A172 (cell line): Measurements from ENCODE around the gene GPAT2. TPM values are rescaled to one million over a fixed set of nuclear protein-coding genes. Genes with fewer than 3 reads are reported as not detected.
"Not testable (repeated sequence)": the region's sequence is repeated elsewhere in the genome, so short reads cannot be mapped to it uniquely, and the experiment has no call there.

Experiments used
- DNase-seq: peaks from one replicate; pipeline ENCODE4 v3.0.0-alpha.2; 2015; ENCODE audit warnings: low spot score
- total RNA-seq: library from RNA; depleted of rRNA; stranded (reverse); fragments of >200 nt; shearing (Covaris generic); gene quantifications from 2 replicates; pipeline ENCODE4 v1.2.3, GENCODE V29; 2014

GPAT2 gene
- total RNA-seq, 1 experiment from 2014 or later = not detected

GRCh38 chr2:96024336-96025193 lies 10.2 kb downstream of the GPAT2 start:
- DNase-seq = no peak

- DNase-seq = not testable (repeated sequence)
Observed at GRCh38 chr2:96023701-96024100, 11.0 kb downstream of the GPAT2 start.

DNA sequence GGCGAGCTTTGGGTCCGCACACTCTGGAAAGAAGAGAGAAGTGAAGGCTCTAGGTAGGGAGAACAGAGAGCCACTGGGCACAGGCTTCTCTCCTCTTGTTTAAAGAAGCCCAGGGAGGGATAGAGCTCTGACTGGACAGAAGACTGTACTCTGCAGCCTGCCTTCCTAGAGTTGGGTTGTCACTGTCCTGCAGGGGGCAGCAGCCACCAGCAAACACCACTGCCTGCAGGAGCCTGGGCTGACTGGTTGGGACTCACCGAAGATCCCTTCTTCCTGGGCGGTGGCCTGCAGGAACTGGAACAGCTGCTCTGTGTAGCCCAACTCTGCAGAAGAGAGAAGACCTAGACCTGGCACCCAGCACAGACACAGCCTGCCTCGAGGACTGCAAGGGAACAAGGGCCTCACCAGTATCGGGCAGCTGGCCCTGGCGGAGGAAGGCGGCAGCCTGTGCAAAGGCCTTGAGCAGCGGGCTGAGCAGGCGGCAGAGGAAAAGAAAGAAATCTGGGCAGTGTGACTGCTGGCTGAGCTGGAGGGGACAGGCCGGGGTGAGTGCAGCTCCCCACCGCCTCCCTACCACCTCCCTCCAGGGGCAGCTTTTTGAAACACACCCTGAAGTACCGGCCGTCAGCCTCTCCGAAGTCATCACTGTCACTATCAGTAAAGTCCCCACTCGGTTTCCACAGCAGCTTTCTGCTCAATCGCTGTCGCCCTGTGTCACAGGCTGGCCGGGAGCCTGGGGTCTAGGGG lies 11.8 kb downstream of the GPAT2 start:
- peak; percentile 79 for DNase-seq

DNA sequence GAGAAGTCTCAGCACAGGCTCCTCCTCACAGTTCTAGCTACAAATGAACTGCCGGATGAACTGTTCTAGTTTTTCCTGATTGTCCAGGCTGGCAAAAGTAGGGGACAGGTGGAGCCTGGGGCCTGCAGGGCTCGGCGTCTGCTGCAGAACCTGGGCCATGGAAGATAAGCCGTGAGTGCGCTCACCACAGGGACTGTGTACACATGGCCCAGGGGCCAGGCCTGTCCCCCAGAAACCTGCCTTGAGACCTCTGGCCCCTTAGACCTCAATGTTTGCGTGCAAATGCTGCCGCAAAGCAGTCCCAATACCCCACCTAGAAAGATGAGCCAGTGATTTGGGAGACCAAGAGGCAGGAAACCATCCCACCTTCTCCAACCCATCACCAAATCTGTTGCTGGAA lies 12.6 kb downstream of the GPAT2 start:
- DNase-seq = not testable (repeated sequence)

DNA sequence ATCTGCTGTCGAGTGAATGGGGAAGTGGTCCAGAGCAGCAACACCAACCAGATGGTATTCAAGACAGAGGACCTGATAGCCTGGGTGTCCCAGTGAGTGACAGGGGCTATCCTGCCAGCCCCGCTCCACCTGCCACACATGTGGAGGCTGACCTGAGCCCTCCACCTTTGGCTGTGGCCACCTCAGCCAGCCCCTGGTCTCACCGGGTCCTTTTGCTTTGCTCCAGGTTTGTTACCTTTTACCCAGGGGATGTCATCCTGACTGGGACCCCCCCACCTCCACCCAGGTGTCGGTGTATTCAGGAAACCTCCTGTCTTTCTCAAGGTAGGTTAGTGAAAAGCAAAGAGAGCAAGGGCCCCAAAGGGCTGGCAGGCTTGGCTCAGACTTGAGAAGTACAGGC lies 13.6 kb downstream of the GPAT2 start:
- DNase-seq = not testable (repeated sequence)

DNA sequence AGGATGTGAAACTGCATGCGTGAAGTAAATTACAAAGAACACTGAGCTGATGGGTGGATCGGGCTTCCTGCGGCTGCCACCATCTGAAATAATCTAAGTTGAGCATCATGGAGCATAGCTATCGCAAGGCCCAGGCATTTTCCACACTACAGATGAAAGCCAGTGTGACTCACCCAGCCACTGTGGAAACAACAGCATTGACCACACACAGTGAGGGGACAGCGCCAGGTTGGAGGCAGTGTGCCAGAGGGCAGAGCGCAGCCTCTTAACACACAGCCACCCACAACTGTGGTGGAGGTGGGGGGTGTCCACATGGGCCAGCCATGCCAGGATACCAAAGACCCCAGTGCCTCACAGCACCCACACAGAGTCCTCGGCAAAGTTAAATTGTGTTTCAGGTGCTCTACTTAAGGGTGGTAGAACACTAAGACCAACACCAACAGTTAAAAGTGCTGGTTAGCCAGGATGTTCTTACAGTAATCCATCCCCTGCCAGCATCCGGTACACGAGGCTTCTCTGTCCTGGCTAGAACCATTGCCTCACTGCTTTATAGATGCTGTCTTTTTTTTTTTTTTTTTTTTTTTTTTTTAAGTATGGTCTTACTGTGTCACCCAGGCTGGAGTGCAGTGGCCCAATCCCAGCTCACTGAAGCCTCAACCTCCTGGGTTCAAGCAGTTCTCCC lies 14.7 kb downstream of the GPAT2 start:
- not testable (repeated sequence) for DNase-seq

- not testable (repeated sequence) for DNase-seq
Observed at GRCh38 chr2:96016321-96016720, 18.4 kb downstream of the GPAT2 start.

- not testable (repeated sequence) for DNase-seq
Observed at GRCh38 chr2:96012792-96013264, 21.9 kb downstream of the GPAT2 start.

DNA sequence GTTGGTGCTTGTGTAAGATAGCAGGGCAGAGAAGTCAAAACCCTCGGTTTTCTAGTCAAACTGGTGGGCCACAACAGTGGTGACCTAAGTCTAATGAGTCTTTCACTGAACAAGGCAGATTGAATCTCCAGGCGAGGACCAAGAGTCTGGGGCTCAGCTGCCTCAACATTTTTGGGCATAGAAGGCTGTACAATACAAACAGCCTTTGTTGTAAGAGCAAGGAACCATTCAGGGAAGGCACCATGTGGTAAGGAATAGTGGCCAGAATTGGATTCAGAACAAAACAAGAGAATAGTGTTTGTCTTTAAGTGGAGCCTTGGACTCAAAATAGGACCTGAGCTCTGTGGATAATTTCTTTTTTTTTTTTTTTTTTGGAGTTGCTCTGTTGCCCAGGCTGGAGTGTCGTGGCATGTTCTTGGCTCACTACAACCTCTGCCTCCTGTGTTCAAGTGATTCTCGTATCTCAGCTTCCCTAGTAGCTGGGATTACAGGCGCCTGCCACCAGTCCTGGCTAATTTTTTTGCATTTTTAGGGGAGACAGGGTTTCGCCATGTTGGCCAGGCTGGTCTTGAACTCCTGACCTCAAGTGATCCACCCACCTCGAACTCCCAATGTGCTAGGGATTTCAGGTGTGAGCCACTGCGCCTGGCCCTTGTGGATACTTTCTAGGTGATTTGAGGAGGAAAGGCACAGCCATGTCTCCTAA lies 22.5 kb downstream of the GPAT2 start:
- DNase-seq = not testable (repeated sequence)

GRCh38 chr2:96011129-96011455 lies 23.6 kb downstream of the GPAT2 start:
- not testable (repeated sequence) for DNase-seq

DNA sequence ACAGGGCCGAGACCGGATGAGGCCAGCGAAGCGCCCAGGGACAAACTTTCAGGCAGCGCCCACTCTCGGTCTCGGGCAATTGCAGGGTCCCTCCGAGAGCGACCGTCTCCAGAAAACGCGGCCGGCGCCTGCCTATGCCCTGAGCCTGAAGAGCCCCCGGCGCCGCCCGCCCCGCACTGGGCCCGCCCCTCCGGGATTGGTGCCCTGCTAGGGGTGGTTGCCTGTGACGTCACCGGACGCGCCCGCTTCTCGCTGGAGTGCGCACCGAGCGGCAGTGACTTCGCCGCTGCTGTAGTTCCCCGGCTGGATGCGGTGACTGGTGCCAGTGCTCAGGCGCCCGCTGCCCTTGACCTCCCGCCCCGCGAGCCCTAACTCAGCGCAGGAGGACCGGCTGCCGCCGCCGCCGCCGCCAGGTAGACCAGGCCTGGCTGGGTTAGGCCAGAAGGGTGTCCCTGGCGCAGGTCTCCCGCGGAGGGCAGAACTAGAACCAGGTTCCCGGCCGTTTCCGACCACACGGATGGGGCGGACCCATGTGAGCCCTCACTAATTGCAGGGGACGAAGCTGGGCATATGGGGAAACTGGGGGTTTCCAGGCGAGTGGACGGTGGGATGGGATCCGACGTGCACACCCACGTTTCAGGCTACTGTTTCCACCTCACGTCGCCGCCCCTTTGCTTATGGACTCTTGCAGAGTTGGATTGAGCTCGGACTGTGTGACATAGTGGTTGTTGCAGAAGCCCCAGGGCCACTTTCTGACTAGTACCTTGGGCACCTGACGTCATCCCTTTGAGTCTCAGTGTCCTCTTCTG lies 24.2 kb downstream of the GPAT2 start:
- DNase-seq = peak; percentile 72

GRCh38 chr2:96009833-96010232 lies 24.9 kb downstream of the GPAT2 start:
- not testable (repeated sequence) for DNase-seq

DNA sequence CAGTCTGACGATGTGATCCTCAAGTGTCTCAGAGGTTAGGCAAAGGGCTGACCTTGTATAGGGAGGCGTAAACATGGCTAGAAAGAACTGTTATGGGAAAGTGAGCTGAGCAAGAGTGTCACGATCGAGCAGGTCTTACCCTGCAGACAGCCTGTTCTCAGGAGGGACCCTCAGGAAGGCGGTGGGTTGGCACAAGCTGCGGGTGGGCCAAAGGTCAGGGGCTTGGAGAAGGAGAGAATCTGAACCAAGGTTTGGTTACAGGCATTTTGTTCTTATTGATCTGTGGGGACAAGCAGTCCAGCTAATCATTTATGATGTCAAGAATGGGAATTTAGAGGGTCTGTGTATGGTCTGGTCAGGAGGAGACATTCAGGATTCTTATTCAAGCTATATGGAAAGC lies 26.7 kb downstream of the GPAT2 start:
- DNase-seq = not testable (repeated sequence)

DNA sequence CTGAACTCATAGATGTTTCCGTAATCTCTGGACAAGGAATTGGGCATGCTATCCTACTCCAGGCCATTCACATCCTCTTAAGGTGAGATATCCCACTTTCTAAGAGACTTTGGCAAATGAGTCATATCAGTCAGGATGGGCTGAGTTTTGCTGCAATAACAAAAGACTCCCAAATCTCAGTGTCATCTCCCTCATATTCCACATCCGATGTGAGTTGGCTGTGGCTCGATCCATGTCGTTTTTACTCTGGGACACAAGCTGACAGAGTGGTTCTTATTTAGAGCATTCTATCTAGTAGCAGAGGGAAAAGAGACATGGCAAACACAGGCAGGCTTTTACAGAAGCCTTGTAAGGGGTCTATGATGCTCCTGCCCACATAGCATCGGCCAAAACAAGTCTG lies 28.5 kb downstream of the GPAT2 start:
- not testable (repeated sequence) for DNase-seq

- DNase-seq = peak; percentile 38
Observed at GRCh38 chr2:95992520-95993272, 42.0 kb downstream of the GPAT2 start.

DNA sequence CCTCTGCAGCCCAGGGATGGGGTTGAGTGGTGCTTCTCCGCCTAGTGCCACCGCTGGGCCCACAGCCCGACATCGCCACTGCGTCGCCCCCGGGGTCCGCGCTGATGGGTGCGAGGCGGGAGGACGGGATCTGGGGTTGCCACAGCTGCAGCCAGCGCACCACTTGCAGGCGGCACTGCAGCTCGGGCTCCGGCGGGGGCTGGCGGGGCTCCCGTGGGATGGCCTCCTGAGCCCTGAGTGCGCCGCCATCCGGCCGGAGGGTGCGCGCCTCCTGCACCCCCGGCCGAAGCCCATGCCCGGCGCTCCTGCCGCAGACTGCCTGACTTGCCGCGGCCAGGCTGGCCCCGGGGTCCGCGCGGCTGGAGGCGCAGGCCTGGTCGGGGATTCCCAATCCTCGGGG lies 42.6 kb downstream of the GPAT2 start:
- DNase-seq = not testable (repeated sequence)

- peak; percentile 26 for DNase-seq
Observed at GRCh38 chr2:95991351-95992094, 43.2 kb downstream of the GPAT2 start, which contains the start of gene ANKRD36C. TSS of gene ANKRD36C (minus strand) at chr2:95991824. CDS start at chr2:95991708, 116 bp downstream.

DNA sequence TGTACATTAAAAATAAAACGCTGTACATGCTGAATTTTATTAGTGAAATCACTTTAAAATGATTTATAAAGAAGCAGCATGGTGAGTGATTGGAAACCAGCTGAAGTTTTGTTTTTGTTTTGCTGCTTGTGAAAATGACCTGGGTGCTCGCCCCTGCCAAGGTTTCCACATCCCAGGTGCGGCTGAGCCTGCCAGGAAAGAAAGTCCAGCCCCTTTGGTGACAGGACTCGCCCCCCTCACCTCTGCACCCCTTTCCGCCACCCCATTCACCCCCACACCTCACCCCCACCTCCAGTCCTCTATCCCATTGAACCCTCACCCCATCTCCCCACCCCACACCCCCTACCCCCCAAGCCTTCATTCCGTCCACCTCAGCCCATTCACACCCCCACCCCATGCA lies 43.8 kb downstream of the GPAT2 start:
- not testable (repeated sequence) for DNase-seq
